ENCODE data around the gene TMEM132C.

GRCh38 chr12:128245121-128245520, 21.8 kb upstream of the TMEM132C start:
- TF ChIP-seq CTCF (IDR thresholded peaks at IDR 0.05; ENCODE audit: insufficient read depth, low read length, poor library complexity, severe bottlenecking) (no peak), EZH2phosphoT487 (conservative IDR thresholded peaks at IDR 0.05; ENCODE audit: low read length) (no peak)
